ENCODE data around the gene FABP1.

DNA sequence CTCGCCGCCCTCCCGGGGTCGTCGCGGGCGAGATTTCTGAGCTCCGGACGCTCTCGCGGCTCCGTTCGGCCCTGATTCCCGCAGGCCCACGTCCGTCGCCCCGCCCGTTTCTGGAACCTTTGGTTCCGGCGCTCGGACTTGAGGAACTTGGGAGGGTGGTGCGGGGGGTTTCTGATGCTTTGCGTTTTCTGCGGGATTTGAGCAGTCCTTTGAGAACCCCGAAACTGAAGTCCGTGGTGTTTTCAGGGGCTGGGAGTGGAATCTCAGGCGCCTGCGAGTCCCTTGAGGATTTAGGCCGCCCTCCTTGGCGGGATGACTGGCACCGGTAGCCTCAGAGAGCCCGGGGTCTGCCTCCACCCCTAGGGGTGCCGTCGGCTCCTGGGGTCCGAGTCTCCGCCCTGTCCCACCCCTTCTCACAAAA lies 42.6 kb upstream of the FABP1 start:
- TF ChIP-seq LEF1 (IDR thresholded peaks at IDR 0.05; ENCODE audit: borderline replicate concordance), result no peak
- no peak for TF ChIP-seq SP1 (IDR thresholded peaks at IDR 0.05)
- TF ChIP-seq SUZ12 (IDR thresholded peaks at IDR 0.05), result no peak
- TF ChIP-seq HDGF (IDR thresholded peaks at IDR 0.05; ENCODE audit: borderline replicate concordance), result no peak
- TF ChIP-seq BHLHE40 (IDR thresholded peaks at IDR 0.05; ENCODE audit: borderline replicate concordance), result no peak
- no peak for TF ChIP-seq FOXM1 (IDR thresholded peaks at IDR 0.05; ENCODE audit: borderline replicate concordance)
- TF ChIP-seq CTBP1 (IDR thresholded peaks at IDR 0.05; ENCODE audit: borderline replicate concordance), result no peak
- TF ChIP-seq NFRKB (IDR thresholded peaks at IDR 0.05), result no peak
- no peak for TF ChIP-seq FOXK2 (IDR thresholded peaks at IDR 0.05)
- TF ChIP-seq, protein P1, sequence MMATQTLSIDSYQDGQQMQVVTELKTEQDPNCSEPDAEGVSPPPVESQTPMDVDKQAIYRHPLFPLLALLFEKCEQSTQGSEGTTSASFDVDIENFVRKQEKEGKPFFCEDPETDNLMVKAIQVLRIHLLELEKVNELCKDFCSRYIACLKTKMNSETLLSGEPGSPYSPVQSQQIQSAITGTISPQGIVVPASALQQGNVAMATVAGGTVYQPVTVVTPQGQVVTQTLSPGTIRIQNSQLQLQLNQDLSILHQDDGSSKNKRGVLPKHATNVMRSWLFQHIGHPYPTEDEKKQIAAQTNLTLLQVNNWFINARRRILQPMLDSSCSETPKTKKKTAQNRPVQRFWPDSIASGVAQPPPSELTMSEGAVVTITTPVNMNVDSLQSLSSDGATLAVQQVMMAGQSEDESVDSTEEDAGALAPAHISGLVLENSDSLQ (IDR thresholded peaks at IDR 0.05), result no peak

All from HEK293T (cell line).